ENCODE data around the gene PON1.
A peak's percentile ranks its signal among the peaks of the same experiment; 100 is the strongest.

PON1 gene

DNA sequence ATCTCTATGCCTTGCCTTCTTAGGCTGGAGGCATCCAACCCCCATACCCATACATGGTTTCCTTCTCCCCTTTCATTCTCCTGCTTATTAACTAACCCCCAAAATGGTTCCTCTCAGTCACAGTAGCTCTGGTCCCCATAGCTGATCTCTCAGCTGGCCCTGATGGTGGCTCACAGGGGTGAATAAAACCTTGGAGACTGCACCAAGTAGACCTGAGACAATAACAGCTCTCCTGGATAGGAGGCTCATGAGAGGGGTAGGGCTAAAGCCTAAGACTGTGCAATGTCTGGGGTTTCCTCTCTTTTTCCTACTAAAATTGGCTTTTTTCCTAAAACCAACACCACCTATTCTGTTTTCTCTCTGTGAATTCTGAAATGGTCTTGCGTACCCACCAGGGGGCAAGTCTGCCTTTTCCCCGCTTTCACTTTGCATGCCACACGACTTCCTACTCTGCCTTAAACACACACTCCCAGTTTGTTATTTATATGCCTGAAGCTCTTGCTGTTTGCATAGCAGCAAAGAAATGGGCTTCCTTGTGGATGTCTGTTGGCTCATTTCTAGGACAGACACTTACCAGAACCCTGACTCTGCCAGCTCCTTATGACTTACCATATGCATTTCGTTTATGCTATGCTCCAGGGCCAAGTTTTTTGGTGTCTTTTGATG, 18.4 kb upstream of the PON1 start:
- TF ChIP-seq CTCF (conservative IDR thresholded peaks at IDR 0.05; ENCODE audit: control insufficient read depth, insufficient read depth, low read depth, low read length): peak; percentile 1
- no peak overlapping the region for H3K4me3 ChIP-seq (ENCODE audit: control insufficient read depth, low read depth, low read length)
- DNase-seq (ENCODE audit: low read depth): no peak

GRCh38 chr7:95342029-95342428, 17.7 kb upstream of the PON1 start:
- no peak overlapping the region for H3K4me3 ChIP-seq (ENCODE audit: control insufficient read depth, low read depth, low read length)
- no peak for TF ChIP-seq CTCF (conservative IDR thresholded peaks at IDR 0.05; ENCODE audit: control insufficient read depth, insufficient read depth, low read depth, low read length)
- no peak for DNase-seq (ENCODE audit: low read depth)

GRCh38 chr7:95340491-95340890, 16.2 kb upstream of the PON1 start:
- no peak overlapping the region for H3K4me3 ChIP-seq (ENCODE audit: control insufficient read depth, low read depth, low read length)
- no peak for TF ChIP-seq CTCF (conservative IDR thresholded peaks at IDR 0.05; ENCODE audit: control insufficient read depth, insufficient read depth, low read depth, low read length)
- DNase-seq (ENCODE audit: low read depth): no peak

DNA sequence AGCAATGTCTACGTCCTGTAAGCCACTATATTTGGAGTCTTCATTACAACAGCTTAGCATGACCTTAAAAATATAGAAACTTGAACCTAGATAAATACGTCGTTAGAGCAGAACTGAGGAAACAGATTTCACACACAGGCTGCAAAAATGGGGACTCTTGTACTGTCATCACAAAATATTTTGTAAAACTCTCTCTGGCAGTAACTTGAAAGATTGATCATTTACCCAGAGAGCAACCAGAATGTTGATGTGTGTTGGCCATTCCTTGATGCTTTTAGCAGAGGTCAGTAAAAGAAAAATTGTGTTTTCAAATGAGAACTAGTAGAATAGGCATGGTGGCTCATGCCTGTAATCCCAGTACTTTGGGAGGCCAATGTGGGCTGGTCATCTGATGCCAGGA, 14.5 kb upstream of the PON1 start:
- no peak for DNase-seq (ENCODE audit: low read depth)
- H3K4me3 ChIP-seq (ENCODE audit: control insufficient read depth, low read depth, low read length): no peak overlapping the region
- no peak for TF ChIP-seq CTCF (conservative IDR thresholded peaks at IDR 0.05; ENCODE audit: control insufficient read depth, insufficient read depth, low read depth, low read length)

DNA sequence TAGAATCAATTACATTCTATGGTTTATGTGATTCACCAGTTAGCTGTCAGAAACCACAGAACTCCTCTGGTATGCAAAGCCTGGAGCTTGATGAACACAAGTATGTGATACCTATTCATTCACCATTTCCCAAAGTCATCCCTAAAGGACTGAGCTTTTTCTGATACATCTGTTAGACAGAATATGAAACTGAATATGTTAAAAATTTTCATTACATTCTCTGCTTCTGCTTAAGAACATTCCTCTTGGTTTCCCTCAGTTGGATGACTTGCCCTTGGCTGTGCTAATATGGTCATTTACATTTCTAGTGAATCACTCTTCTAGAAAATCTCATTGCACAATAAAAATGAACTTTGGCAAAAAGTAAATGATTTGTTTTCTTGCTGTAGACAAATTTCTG, 10.8 kb upstream of the PON1 start:
- TF ChIP-seq CTCF (conservative IDR thresholded peaks at IDR 0.05; ENCODE audit: control insufficient read depth, insufficient read depth, low read depth, low read length): no peak
- DNase-seq (ENCODE audit: low read depth): peak; percentile 81
- H3K4me3 ChIP-seq (ENCODE audit: control insufficient read depth, low read depth, low read length): no peak overlapping the region

DNA sequence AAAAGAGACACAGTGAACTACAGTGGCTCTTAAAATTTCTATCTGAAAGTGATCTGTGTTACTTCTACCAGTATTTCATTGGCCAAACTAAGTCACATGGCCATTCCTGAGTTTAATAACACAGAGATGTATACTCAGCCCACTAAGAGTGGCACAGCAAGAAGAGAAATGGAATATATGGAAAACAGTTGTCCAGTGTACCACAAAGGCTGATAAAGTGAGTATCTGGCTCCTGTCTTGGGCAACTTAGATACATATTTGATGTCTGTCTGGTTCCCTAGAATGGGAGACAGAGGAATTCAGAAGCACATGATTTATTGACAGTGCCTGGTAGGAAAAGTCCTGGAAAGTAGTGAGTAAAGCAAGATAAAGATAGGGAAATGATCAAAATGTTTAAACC, 10.1 kb upstream of the PON1 start:
- peak; percentile 1 for DNase-seq (ENCODE audit: low read depth)
- no peak overlapping the region for H3K4me3 ChIP-seq (ENCODE audit: control insufficient read depth, low read depth, low read length)
- TF ChIP-seq CTCF (conservative IDR thresholded peaks at IDR 0.05; ENCODE audit: control insufficient read depth, insufficient read depth, low read depth, low read length): no peak

GRCh38 chr7:95330961-95331337, 6.6 kb upstream of the PON1 start:
- H3K4me3 ChIP-seq (ENCODE audit: control insufficient read depth, low read depth, low read length): no peak overlapping the region
- DNase-seq (ENCODE audit: low read depth): no peak
- no peak for TF ChIP-seq CTCF (conservative IDR thresholded peaks at IDR 0.05; ENCODE audit: control insufficient read depth, insufficient read depth, low read depth, low read length)

Measured in fibroblast of mammary gland (primary cell).